K562 (cell line): ENCODE results near the gene MBD5.

Experiments
- CHD2 ChIP-seq: IDR thresholded peaks from 2 replicates; pipeline ENCODE4 v1.6.1; 2011; ENCODE audit warnings: low read depth, low read length
- EZH2 ChIP-seq: IDR thresholded peaks from 2 replicates; pipeline ENCODE4 v1.6.1; 2012; ENCODE audit warnings: low read depth, mild to moderate bottlenecking, inconsistent platforms, low read length, borderline replicate concordance
- HDGF ChIP-seq: fragments of 450-650 bp; IDR thresholded peaks from 2 replicates; pipeline ENCODE4 v1.6.1; 2016
- NCOA2 ChIP-seq, 2 experiments: fragments of 450-650 bp; IDR thresholded peaks; 2 replicates each; pipeline ENCODE4 v1.6.1; 2018; ENCODE audit warnings: mild to moderate bottlenecking in 2 of 2, moderate library complexity in 1 of 2; ENCODE audit not compliant: partially characterized antibody in 2 of 2
- NFE2 ChIP-seq: IDR thresholded peaks from 2 replicates; pipeline ENCODE4 v1.6.1; 2014; ENCODE audit warnings: antibody characterized with exemption, low read depth
- REST ChIP-seq, 2 experiments: fragments of 450-650 bp; formaldehyde crosslinking in 1 of 2; IDR thresholded peaks; 2 replicates each; pipeline versions ENCODE4 v1.4.0 to v1.6.1; 2014 to 2020; ENCODE audit warnings: mild to moderate bottlenecking in 2 of 2, borderline replicate concordance in 1 of 2, low read depth in 1 of 2
- RFX5 ChIP-seq: IDR thresholded peaks from 2 replicates; pipeline ENCODE4 v1.6.1; 2011; ENCODE audit warnings: low read depth, mild to moderate bottlenecking, improper control_type of control experiment, low read length
- SMC3 ChIP-seq: conservative IDR thresholded peaks from 2 replicates; pipeline ENCODE4 v1.6.1; 2011; ENCODE audit warnings: low read depth, low read length, improper control_type of control experiment; ENCODE audit not compliant: insufficient read depth
- TF ChIP-seq, protein P1 (sequence below), 3 experiments: IDR thresholded peaks in 2 of 3; conservative IDR thresholded peaks in 1 of 3; 2 replicates each; pipeline ENCODE4 v1.5.1; 2011 to 2012; ENCODE audit warnings: low read length in 3 of 3, mild to moderate bottlenecking in 3 of 3, control low read depth in 2 of 3, improper control_type of control experiment in 1 of 3, inconsistent platforms in 1 of 3, low read depth in 1 of 3, mixed read lengths in 1 of 3, moderate library complexity in 1 of 3; ENCODE audit not compliant: insufficient read depth in 2 of 3
- TF ChIP-seq, protein P2 (sequence below): fragments of 450-650 bp; IDR thresholded peaks from 2 replicates; pipeline ENCODE4 v1.6.1; 2018; ENCODE audit not compliant: partially characterized antibody

DNA sequence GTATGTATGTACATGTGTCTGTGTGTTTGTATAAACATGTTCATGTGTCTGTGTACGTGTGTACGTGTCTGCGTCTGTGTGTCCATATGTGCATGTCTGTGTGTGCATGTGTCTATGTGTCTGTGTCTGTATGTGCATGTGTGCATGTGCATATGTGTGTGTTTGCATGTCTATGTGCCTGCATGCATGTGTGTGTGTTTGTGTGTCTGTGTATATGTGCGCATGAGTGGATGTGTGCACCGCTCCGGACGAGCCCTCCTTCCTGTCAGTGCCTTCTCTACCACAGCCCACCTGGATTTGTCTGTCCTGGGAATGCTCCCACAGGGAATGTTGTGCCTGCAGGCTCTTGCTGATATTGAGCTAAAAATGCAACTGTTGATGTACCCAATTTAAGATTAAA, 510.3 kb downstream of the MBD5 start:
- TF ChIP-seq NCOA2 (IDR thresholded peaks at IDR 0.05; ENCODE audit: partially characterized antibody in 2 of 2) (no peak), NFE2 (no peak), EZH2 (no peak), HDGF (no peak), RFX5 (no peak), REST (IDR thresholded peaks at IDR 0.05; ENCODE audit: borderline replicate concordance) (no peak), REST (CRISPR knock-in tag; IDR thresholded peaks at IDR 0.05; ENCODE audit: low read depth) (no peak), CHD2 (no peak), SMC3 (no peak)
- TF ChIP-seq, protein P1, sequence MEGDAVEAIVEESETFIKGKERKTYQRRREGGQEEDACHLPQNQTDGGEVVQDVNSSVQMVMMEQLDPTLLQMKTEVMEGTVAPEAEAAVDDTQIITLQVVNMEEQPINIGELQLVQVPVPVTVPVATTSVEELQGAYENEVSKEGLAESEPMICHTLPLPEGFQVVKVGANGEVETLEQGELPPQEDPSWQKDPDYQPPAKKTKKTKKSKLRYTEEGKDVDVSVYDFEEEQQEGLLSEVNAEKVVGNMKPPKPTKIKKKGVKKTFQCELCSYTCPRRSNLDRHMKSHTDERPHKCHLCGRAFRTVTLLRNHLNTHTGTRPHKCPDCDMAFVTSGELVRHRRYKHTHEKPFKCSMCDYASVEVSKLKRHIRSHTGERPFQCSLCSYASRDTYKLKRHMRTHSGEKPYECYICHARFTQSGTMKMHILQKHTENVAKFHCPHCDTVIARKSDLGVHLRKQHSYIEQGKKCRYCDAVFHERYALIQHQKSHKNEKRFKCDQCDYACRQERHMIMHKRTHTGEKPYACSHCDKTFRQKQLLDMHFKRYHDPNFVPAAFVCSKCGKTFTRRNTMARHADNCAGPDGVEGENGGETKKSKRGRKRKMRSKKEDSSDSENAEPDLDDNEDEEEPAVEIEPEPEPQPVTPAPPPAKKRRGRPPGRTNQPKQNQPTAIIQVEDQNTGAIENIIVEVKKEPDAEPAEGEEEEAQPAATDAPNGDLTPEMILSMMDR (IDR thresholded peaks at IDR 0.05 in 2 of 3, conservative IDR thresholded peaks at IDR 0.05 in 1 of 3; ENCODE audit: insufficient read depth in 2 of 3, low read depth in 1 of 3, low read length in 3 of 3), result no peak
- TF ChIP-seq, protein P2, sequence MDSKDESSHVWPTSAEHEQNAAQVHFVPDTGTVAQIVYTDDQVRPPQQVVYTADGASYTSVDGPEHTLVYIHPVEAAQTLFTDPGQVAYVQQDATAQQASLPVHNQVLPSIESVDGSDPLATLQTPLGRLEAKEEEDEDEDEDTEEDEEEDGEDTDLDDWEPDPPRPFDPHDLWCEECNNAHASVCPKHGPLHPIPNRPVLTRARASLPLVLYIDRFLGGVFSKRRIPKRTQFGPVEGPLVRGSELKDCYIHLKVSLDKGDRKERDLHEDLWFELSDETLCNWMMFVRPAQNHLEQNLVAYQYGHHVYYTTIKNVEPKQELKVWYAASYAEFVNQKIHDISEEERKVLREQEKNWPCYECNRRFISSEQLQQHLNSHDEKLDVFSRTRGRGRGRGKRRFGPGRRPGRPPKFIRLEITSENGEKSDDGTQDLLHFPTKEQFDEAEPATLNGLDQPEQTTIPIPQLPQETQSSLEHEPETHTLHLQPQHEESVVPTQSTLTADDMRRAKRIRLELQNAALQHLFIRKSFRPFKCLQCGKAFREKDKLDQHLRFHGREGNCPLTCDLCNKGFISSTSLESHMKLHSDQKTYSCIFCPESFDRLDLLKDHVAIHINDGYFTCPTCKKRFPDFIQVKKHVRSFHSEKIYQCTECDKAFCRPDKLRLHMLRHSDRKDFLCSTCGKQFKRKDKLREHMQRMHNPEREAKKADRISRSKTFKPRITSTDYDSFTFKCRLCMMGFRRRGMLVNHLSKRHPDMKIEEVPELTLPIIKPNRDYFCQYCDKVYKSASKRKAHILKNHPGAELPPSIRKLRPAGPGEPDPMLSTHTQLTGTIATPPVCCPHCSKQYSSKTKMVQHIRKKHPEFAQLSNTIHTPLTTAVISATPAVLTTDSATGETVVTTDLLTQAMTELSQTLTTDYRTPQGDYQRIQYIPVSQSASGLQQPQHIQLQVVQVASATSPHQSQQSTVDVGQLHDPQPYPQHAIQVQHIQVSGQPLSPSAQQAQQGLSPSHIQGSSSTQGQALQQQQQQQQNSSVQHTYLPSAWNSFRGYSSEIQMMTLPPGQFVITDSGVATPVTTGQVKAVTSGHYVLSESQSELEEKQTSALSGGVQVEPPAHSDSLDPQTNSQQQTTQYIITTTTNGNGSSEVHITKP, result no peak
